Right cardiac atrium (tissue), 5 donors: Measurements from ENCODE around the gene SEMA7A. TPM values are rescaled to one million over a fixed set of nuclear protein-coding genes. Genes with fewer than 3 reads are reported as not detected.

Experiments used
- ATAC-seq, 2 donors: fragments of 200-7000 bp; cut with Tn5 transposase; one replicate each; pipeline versions ENCODE4 v1.8.0 to v1.9.1; 2020; ENCODE audit warnings: moderate library complexity in 2 of 2, mild to moderate bottlenecking in 1 of 2
- DNase-seq, 3 donors: peaks; one replicate each; pipeline ENCODE4 v3.0.0-alpha.2; 2020
- H3K27ac ChIP-seq: one replicate; pipeline ENCODE4 v1.5.1; 2013; ENCODE audit warnings: mild to moderate bottlenecking, low read length, control low read depth, moderate library complexity
- H3K27me3 ChIP-seq: one replicate; pipeline ENCODE4 v1.6.1; 2013; ENCODE audit not compliant: control insufficient read depth, insufficient read depth
- H3K4me1 ChIP-seq: one replicate; pipeline ENCODE4 v1.6.1; 2013; ENCODE audit warnings: low read length; ENCODE audit not compliant: control insufficient read depth, insufficient read depth
- H3K4me3 ChIP-seq: one replicate; pipeline ENCODE4 v1.5.1; 2013; ENCODE audit warnings: low read length, control low read depth
- H3K9me3 ChIP-seq: one replicate; pipeline ENCODE4 v1.6.1; 2013; ENCODE audit warnings: low read length; ENCODE audit not compliant: control insufficient read depth
- WGBS: extraction: QIAGEN DNeasy Blood & Tissue Kit; methylation state at CpG from one replicate; pipeline ENCODE4 v1.1.7; 2013; 5-methylcytosine and 5-hydroxymethylcytosine counted together
- intact Hi-C, 4 donors: fragments of 100-400 bp; cut with DNase I; formaldehyde crosslinking; loops; one replicate each; pipeline versions ENCODE4 v1.11.0 to v1.14.0; 2022 to 2023
- polyA plus RNA-seq: library from polyadenylated mRNA; stranded (reverse); fragments of 200-250 nt; gene quantifications from one replicate; pipeline ENCODE4 v1.2.3, GENCODE V29; 2013
- total RNA-seq, 4 donors: library from RNA; stranded (reverse); fragmentation: NEBNext Ultra II Directional; extraction: Animal tissue kit (Norgen Biotek cat#: 25700); gene quantifications; one replicate each; pipeline ENCODE4 v1.2.1, GENCODE V29; 2021
- donor health status: healthy with polysubstance abuse.
- donor health status: DM: no; HTN: yes; CAD: no.
- donor health status: DM: no; HTN: no; CAD: no.
- donor health status: DM: no; HTN: yes; CAD: no; lungs with severe emphysema.
- donor health status: DM: yes; HTN: yes; CAD: no.

Gene SEMA7A
- total and polyA plus RNA-seq, 5 donors = 1.7 to 3.3 (median 2.0) TPM

- 25% methylated on average over 11 of the region's 11 CpGs for WGBS
- Histone ChIP-seq H3K4me3 (no peak overlapping the region), H3K27me3 (no peaks in the 10 kb centered on the region), H3K27ac (no peak overlapping the region), H3K9me3 (no peaks in the 10 kb centered on the region), H3K4me1 (no peaks in the 10 kb centered on the region)
- intact Hi-C loops = loop anchor here (5.0 to 10.0 kb wide), 7 partner anchors 113 to 400 kb away; no protein-coding TSS in a partner anchor
- no peak for ATAC-seq
- DNase-seq = no peak
Observed at GRCh38 chr15:74374648-74375302, 59.0 kb downstream of the SEMA7A start.

GRCh38 chr15:74373731-74374647 lies 59.8 kb downstream of the SEMA7A start:
- no peak overlapping the region for H3K27ac ChIP-seq
- ATAC-seq = peak; percentile 98 to 99

GRCh38 chr15:74373056-74373650 lies 60.6 kb downstream of the SEMA7A start:
- H3K9me3 ChIP-seq = no peaks in the 10 kb centered on the region
- 51% methylated on average over 13 of the region's 13 CpGs for WGBS
- no peak overlapping the region for H3K27ac ChIP-seq
- ATAC-seq (no peak), DNase-seq (no peak)
- H3K27me3 ChIP-seq = no peaks in the 10 kb centered on the region
- H3K4me3 ChIP-seq = no peak overlapping the region
- intact Hi-C loops = loop anchor here in 3 of 4 donors (10.0 kb wide), 4 partner anchors 252 to 402 kb away; no protein-coding TSS in a partner anchor
- H3K4me1 ChIP-seq = no peaks in the 10 kb centered on the region

More at GRCh38 chr15:74373731-74374647, 59.8 kb downstream of the SEMA7A start:
- under 1% methylated on average over 62 of the region's 62 CpGs for WGBS
- peak; percentile 94 to 98 (median 97) for DNase-seq
- no peaks in the 10 kb centered on the region for H3K27me3 ChIP-seq
- no peaks in the 10 kb centered on the region for H3K4me1 ChIP-seq
- H3K9me3 ChIP-seq = no peaks in the 10 kb centered on the region
- peak overlapping the region; percentile 40 for H3K4me3 ChIP-seq
- intact Hi-C loops = loop anchor here in 3 of 4 donors (10.0 kb wide), 4 partner anchors 251 to 401 kb away; no protein-coding TSS in a partner anchor

GRCh38 chr15:74370471-74370870 lies 63.3 kb downstream of the SEMA7A start:
- ATAC-seq = no peak
- DNase-seq = no peak
- no peak overlapping the region for H3K4me3 ChIP-seq
- 83% methylated on average over 5 of the region's 5 CpGs for WGBS
- H3K4me1 ChIP-seq = no peaks in the 10 kb centered on the region
- no peaks in the 10 kb centered on the region for H3K27me3 ChIP-seq
- no peak overlapping the region for H3K27ac ChIP-seq
- intact Hi-C loops = loop anchor here in 3 of 4 donors (10.0 kb wide), 4 partner anchors 254 to 404 kb away; no protein-coding TSS in a partner anchor
- H3K9me3 ChIP-seq = no peaks in the 10 kb centered on the region

- no peak for DNase-seq
- Histone ChIP-seq H3K27ac (no peak overlapping the region), H3K27me3 (no peaks in the 10 kb centered on the region), H3K4me3 (no peak overlapping the region), H3K4me1 (no peaks in the 10 kb centered on the region), H3K9me3 (no peaks in the 10 kb centered on the region)
- intact Hi-C loops = loop anchor here in 3 of 4 donors (10.0 kb wide), 4 partner anchors 255 to 405 kb away; no protein-coding TSS in a partner anchor
- ATAC-seq = no peak
- WGBS = 90% methylated on average over 2 of the region's 2 CpGs
Observed at GRCh38 chr15:74369756-74370155, 64.0 kb downstream of the SEMA7A start.

- H3K9me3 ChIP-seq = no peaks in the 10 kb centered on the region
- no peak overlapping the region for H3K27ac ChIP-seq
- no peaks in the 10 kb centered on the region for H3K27me3 ChIP-seq
- ATAC-seq = no peak
- intact Hi-C loops = no loop called here
- no peak for DNase-seq
- no peak overlapping the region for H3K4me3 ChIP-seq
- no peaks in the 10 kb centered on the region for H3K4me1 ChIP-seq
- WGBS = 57% methylated on average over 10 of the region's 10 CpGs
Observed at GRCh38 chr15:74369084-74369745, 64.5 kb downstream of the SEMA7A start.

GRCh38 chr15:74368121-74368520 lies 65.6 kb downstream of the SEMA7A start:
- intact Hi-C loops = no loop called here
- ATAC-seq (no peak), DNase-seq (no peak)
- H3K27ac ChIP-seq = no peak overlapping the region
- no peak overlapping the region for H3K4me3 ChIP-seq
- WGBS = 90% methylated on average over 3 of the region's 3 CpGs
- no peaks in the 10 kb centered on the region for H3K4me1 ChIP-seq
- no peaks in the 10 kb centered on the region for H3K27me3 ChIP-seq
- H3K9me3 ChIP-seq = no peaks in the 10 kb centered on the region

- no peaks in the 10 kb centered on the region for H3K4me1 ChIP-seq
- H3K27ac ChIP-seq = no peak within 1 kb of the TSS
- no peaks in the 10 kb centered on the region for H3K27me3 ChIP-seq
- no peak for DNase-seq
- ATAC-seq = no peak
- no peaks in the 10 kb centered on the region for H3K9me3 ChIP-seq
- no peak within 1 kb of the TSS for H3K4me3 ChIP-seq
- intact Hi-C loops = no loop called here
- WGBS = 88% methylated on average over 12 of the region's 12 CpGs
Observed at GRCh38 chr15:74367296-74367854, 66.4 kb downstream of the SEMA7A start, which contains the start of gene CYP11A1. TSS of gene CYP11A1 (minus strand) at chr15:74367646. CDS start at chr15:74367585, 61 bp downstream.

GRCh38 chr15:74365598-74366445 lies 67.9 kb downstream of the SEMA7A start:
- peak; percentile 87 for ATAC-seq
- H3K4me3 ChIP-seq = peak overlapping the region; percentile 49

More at GRCh38 chr15:74365598-74366445, 67.9 kb downstream of the SEMA7A start:
- no peaks in the 10 kb centered on the region for H3K4me1 ChIP-seq
- no peaks in the 10 kb centered on the region for H3K27me3 ChIP-seq
- H3K9me3 ChIP-seq = no peaks in the 10 kb centered on the region
- intact Hi-C loops = no loop called here
- DNase-seq = peak; percentile 65 to 87 (median 86)
- peak overlapping the region; percentile 40 for H3K27ac ChIP-seq
- 6% methylated on average over 75 of the region's 75 CpGs for WGBS
